Peyer's patch (tissue), 4 donors: ENCODE results near the gene LYL1. TPM values are rescaled to one million over a fixed set of nuclear protein-coding genes. Genes with fewer than 3 reads are reported as not detected.

Experiments
- DNase-seq, 3 donors: peaks; one replicate each; pipeline ENCODE4 v3.0.0-alpha.2; 2017 to 2019
- H3K27ac ChIP-seq, 4 donors: fragments of 200-600 bp; sonication (generic); one replicate each; pipeline ENCODE4 v1.5.1; 2016 to 2019
- H3K27me3 ChIP-seq, 2 donors: fragments of 200-600 bp; sonication (generic); one replicate each; pipeline ENCODE4 v1.5.1; 2019
- H3K36me3 ChIP-seq, 3 donors: fragments of 200-600 bp; sonication (generic); one replicate each; pipeline ENCODE4 v1.5.1; 2016 to 2019
- H3K4me1 ChIP-seq, 4 donors: fragments of 200-600 bp; sonication (generic); one replicate each; pipeline ENCODE4 v1.5.1; 2016 to 2019
- H3K4me3 ChIP-seq, 4 donors: fragments of 200-600 bp; sonication (generic); 1 replicate in 3 of 4; 2 replicates in 1 of 4; pipeline ENCODE4 v1.5.1; 2016 to 2019; ENCODE audit warnings: mild to moderate bottlenecking in 1 of 4
- H3K9me3 ChIP-seq, 4 donors: fragments of 200-600 bp; sonication (generic); one replicate each; pipeline ENCODE4 v1.5.1; 2016 to 2019; ENCODE audit warnings: mild to moderate bottlenecking in 1 of 4
- POLR2A ChIP-seq, 2 donors: fragments of 450-650 bp; IDR thresholded peaks; one replicate each; pipeline ENCODE4 v1.5.1; 2017; ENCODE audit warnings: antibody characterized with exemption in 2 of 2, mild to moderate bottlenecking in 2 of 2, moderate library complexity in 2 of 2
- total RNA-seq, 4 donors: library from RNA; depleted of rRNA; stranded (reverse); fragments of >200 nt; gene quantifications; one replicate each; pipeline ENCODE4 v1.1.0, GENCODE V29; 2016
- TF ChIP-seq, protein P1 (sequence below), 6 experiments: fragments of 450-650 bp in 4 of 6; fragments of 200-600 bp in 2 of 6; sonication (generic) in 1 of 6; IDR thresholded peaks; one replicate each; pipeline ENCODE4 v1.5.1; 2017 to 2019; ENCODE audit warnings: antibody characterized with exemption in 6 of 6, mild to moderate bottlenecking in 3 of 6, moderate library complexity in 1 of 6

Gene LYL1
- total RNA-seq, 4 donors from 2014 or later: 1.2 to 21.5 (median 4.9) TPM

DNA sequence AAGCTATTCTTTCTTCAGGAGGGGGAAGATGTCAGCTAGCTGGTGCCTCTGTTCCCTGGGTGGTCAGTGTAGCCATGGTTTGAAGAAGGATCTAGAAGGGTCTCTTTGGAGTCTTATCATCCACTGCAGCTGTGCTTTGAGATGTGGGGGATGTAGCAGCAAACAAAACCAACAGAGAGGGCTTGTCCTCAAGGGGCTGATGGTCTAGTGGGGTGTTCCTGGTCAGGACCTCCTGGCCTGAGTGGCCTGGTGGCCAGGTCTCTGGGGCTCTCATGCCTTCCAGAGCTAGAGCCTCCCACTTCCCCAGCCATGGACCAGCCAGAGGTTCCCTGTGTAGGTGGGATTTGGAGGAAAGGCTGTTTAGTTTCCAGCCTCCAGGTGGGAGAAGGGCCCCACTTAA is 40.3 kb downstream of the LYL1 start:
- TF ChIP-seq, protein P1, sequence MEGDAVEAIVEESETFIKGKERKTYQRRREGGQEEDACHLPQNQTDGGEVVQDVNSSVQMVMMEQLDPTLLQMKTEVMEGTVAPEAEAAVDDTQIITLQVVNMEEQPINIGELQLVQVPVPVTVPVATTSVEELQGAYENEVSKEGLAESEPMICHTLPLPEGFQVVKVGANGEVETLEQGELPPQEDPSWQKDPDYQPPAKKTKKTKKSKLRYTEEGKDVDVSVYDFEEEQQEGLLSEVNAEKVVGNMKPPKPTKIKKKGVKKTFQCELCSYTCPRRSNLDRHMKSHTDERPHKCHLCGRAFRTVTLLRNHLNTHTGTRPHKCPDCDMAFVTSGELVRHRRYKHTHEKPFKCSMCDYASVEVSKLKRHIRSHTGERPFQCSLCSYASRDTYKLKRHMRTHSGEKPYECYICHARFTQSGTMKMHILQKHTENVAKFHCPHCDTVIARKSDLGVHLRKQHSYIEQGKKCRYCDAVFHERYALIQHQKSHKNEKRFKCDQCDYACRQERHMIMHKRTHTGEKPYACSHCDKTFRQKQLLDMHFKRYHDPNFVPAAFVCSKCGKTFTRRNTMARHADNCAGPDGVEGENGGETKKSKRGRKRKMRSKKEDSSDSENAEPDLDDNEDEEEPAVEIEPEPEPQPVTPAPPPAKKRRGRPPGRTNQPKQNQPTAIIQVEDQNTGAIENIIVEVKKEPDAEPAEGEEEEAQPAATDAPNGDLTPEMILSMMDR (IDR thresholded peaks at IDR 0.05): no peak
- TF ChIP-seq POLR2A (IDR thresholded peaks at IDR 0.05): no peak
- Histone ChIP-seq H3K9me3 (no peaks in the 10 kb centered on the region), H3K27ac (no peak overlapping the region), H3K36me3 (no peaks in the 10 kb centered on the region), H3K4me1 (peaks cover 7 to 66% (median 11%) of the 10 kb centered on the region in 4 donors), H3K4me3 (no peak overlapping the region), H3K27me3 (no peaks in the 10 kb centered on the region)
- DNase-seq: no peak

DNA sequence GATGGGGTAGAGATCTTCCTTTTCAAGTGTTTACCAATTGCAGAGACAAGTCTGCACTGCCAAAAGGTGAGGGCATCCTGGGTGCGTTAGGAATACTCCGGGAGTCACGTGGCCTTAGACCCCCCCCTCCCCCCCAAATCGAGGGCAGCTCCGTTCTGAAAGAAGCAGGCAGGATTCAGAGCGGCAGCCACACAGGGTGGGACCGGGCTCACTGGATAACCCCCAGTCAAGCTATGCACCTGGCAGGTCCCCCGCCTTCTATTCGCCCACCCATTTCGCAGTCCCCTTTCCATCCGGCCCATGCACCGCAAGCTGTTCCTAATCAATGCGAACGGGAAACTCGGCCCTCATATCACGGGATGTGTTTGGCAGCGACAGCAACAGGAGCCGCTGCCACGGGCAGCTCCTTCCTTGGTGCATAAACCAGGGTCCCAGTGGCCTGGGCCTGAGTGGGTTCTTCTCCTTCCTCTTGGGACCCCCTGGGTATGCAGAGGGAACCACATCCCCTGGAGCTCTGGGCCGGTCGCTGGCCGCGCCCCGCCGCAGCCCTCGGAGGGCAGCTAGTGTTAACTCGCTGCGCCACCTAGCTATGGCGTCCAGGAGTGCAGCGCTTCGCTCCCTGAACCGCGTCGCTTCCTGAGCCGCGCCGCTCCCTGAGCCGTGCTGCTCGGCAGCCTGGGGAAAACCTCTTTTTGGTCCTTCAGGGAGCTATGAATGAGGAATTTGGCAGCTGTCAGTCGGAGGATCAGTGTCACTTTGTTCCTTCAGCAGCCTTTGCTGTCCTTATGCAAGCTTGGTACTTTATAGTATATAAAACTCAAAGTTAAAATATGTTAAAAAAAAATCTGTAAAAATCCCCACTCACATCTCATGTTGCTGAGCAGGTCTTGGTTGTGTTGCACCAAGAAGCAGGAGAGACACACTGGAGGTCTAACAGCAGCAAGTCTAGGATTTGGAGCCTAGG is 41.4 kb downstream of the LYL1 start:
- Histone ChIP-seq H3K36me3 (no peaks in the 10 kb centered on the region), H3K4me1 (peaks cover 5 to 67% (median 11%) of the 10 kb centered on the region in 4 donors), H3K9me3 (no peaks in the 10 kb centered on the region), H3K27ac (peak overlapping the region in 3 of 4 donors; percentile 35 to 53 (median 43)), H3K4me3 (peak overlapping the region; percentile 35 to 59 (median 49)), H3K27me3 (no peaks in the 10 kb centered on the region)
- TF ChIP-seq POLR2A (IDR thresholded peaks at IDR 0.05): no peak
- TF ChIP-seq, protein P1 (IDR thresholded peaks at IDR 0.05): peak; percentile 86 to 98 (median 95)
- peak; percentile 82 to 94 (median 91) for DNase-seq

DNA sequence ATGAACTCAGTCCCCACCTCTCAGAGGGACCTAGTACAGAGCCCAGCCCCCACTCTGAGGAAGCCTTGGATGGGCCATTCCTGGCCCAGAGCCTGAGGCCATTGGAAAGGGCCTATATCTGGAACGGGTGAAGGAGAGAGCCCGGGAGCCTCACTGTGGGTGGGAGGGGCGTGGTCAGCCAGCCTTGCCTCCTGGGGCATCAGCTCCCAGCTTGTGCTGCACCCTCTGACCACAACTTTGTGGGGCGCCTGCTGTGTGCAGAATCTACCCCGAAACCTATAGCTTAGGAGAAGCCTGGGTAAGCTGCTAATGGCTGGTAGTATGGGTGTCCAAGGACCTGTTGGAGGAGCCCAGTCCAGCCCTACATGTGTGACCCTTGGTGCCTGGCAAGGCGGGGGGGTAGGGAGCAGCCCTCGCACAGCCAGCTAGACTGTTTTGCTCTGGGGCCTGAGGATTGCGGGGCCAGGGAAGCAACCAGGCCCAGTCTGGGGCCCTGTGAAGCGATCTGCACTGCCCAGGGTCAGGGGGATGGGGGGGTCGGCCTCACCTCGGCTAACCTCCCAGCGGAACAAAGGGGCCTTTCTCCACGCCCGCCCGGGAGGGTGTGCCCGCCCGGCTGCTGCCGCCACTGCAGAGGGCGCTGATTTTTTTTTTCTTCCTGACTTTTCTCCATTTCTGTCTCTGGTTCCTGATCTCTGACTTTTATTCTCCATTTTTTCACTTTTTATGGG is 42.3 kb downstream of the LYL1 start:
- no peak for DNase-seq
- TF ChIP-seq, protein P1 (IDR thresholded peaks at IDR 0.05): no peak
- TF ChIP-seq POLR2A (IDR thresholded peaks at IDR 0.05): no peak
- Histone ChIP-seq H3K27me3 (no peaks in the 10 kb centered on the region), H3K4me1 (peaks cover 11 to 67% (median 14%) of the 10 kb centered on the region in 4 donors), H3K27ac (peak overlapping the region in 3 of 4 donors; percentile 35 to 53 (median 43)), H3K36me3 (no peaks in the 10 kb centered on the region), H3K9me3 (no peaks in the 10 kb centered on the region), H3K4me3 (peak overlapping the region; percentile 35 to 59 (median 49))

GRCh38 chr19:13058951-13059660 is 43.6 kb downstream of the LYL1 start:
- Histone ChIP-seq H3K36me3 (no peaks in the 10 kb centered on the region), H3K9me3 (no peaks in the 10 kb centered on the region), H3K27ac (peak overlapping the region in 1 of 4 donors; percentile 28), H3K27me3 (no peaks in the 10 kb centered on the region), H3K4me3 (no peak overlapping the region), H3K4me1 (peaks cover 14 to 72% (median 17%) of the 10 kb centered on the region in 4 donors)
- DNase-seq: no peak
- no peak for TF ChIP-seq POLR2A (IDR thresholded peaks at IDR 0.05)
- TF ChIP-seq, protein P1 (IDR thresholded peaks at IDR 0.05): no peak

GRCh38 chr19:13057744-13058143 is 44.9 kb downstream of the LYL1 start:
- Histone ChIP-seq H3K4me1 (peaks cover 14 to 83% (median 17%) of the 10 kb centered on the region in 4 donors), H3K4me3 (no peak overlapping the region), H3K9me3 (no peaks in the 10 kb centered on the region), H3K27ac (peak overlapping the region in 2 of 4 donors; percentile 86 to 88), H3K36me3 (no peaks in the 10 kb centered on the region), H3K27me3 (no peaks in the 10 kb centered on the region)
- no peak for TF ChIP-seq POLR2A (IDR thresholded peaks at IDR 0.05)
- TF ChIP-seq, protein P1 (IDR thresholded peaks at IDR 0.05): no peak
- no peak for DNase-seq
